Thyroid gland (tissue), 4 donors: ENCODE data around the gene ATP6V1G1.

ENCODE experiments used
- POLR2A ChIP-seq, 2 donors: fragments of 450-650 bp; IDR thresholded peaks; one replicate each; pipeline ENCODE4 v1.6.1; 2017; ENCODE audit warnings: antibody characterized with exemption in 2 of 2, mild to moderate bottlenecking in 2 of 2, moderate library complexity in 1 of 2
- TF ChIP-seq, protein P1 (sequence below), 6 experiments: fragments of 200-600 bp in 3 of 6; fragments of 450-650 bp in 3 of 6; sonication (generic) in 3 of 6; IDR thresholded peaks; one replicate each; pipeline ENCODE4 v1.5.1; 2016 to 2019; ENCODE audit warnings: antibody characterized with exemption in 6 of 6, mild to moderate bottlenecking in 2 of 6, inconsistent platforms in 1 of 6, moderate library complexity in 1 of 6

DNA sequence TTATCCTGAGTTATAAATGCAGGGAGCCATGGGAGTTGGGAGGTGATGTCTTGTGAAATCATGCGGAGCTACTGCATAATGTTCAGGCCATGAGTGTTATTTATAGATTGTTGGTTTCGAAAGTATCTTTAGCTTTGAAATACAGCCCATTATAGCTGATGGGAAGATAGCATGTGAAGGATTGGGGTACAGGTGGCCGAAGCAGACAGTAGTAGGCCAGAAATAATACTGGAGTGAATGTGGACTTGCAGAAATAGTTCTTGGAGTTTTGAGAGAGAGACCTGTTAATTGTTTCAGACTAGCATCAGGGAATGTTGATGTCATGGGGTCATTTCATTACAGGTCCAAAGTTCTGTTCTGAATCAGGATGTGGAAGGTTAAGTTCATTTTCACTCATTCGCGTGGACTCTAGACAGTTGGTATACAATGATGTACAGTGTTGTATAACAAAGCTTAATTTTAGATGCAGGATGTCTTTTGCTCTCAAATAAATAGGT, 3.8 kb downstream of the ATP6V1G1 start:
- TF ChIP-seq, protein P1, sequence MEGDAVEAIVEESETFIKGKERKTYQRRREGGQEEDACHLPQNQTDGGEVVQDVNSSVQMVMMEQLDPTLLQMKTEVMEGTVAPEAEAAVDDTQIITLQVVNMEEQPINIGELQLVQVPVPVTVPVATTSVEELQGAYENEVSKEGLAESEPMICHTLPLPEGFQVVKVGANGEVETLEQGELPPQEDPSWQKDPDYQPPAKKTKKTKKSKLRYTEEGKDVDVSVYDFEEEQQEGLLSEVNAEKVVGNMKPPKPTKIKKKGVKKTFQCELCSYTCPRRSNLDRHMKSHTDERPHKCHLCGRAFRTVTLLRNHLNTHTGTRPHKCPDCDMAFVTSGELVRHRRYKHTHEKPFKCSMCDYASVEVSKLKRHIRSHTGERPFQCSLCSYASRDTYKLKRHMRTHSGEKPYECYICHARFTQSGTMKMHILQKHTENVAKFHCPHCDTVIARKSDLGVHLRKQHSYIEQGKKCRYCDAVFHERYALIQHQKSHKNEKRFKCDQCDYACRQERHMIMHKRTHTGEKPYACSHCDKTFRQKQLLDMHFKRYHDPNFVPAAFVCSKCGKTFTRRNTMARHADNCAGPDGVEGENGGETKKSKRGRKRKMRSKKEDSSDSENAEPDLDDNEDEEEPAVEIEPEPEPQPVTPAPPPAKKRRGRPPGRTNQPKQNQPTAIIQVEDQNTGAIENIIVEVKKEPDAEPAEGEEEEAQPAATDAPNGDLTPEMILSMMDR (IDR thresholded peaks at IDR 0.05): no peak
- TF ChIP-seq POLR2A (IDR thresholded peaks at IDR 0.05): no peak
